ENCODE measurements around the gene COL18A1. TPM values are rescaled to one million over a fixed set of nuclear protein-coding genes. Genes with fewer than 3 reads are reported as not detected.
A peak's percentile ranks its signal among the peaks of the same experiment; 100 is the strongest.

COL18A1 gene
- polyA plus RNA-seq, 1 donor (not counting 4 experiments of a cell fraction or from before 2014, with no cell fraction given), result 13.0 TPM

DNA sequence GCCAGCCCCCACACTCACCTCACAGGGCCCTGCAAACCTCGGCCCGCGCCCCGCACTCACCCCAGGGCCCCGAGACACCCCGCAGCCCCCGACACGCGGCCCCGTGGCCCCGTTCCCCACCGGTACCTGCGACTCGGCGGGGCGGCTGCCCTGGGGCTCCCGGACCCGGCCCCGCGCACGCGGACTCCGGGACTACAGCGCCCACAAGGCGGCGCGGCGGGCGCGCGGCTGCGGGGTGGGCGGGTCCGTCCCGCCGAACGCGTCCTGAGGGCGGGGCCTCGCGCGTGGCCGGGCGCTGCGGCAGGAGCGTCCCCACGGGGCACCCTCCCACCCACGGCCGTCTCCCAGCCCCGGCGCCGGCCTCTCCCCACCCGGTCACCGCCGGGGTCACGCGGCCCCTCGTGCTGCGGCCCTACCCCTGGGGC, 137.3 kb downstream of the COL18A1 start, which contains the start of gene SLC19A1:
TSS of gene SLC19A1 (minus strand) at position 199 of the 425 bp plus-strand sequence. CDS start 4,481 bp downstream, outside the sequence.
- Histone ChIP-seq H2AFZ (ENCODE audit: control insufficient read depth, low read length) (peak within 1 kb of the TSS; percentile 24), H3K4me3 (ENCODE audit: control insufficient read depth in 2 of 3, extremely low read depth in 1 of 3, insufficient read depth in 2 of 3, low read depth in 1 of 3, low read length in 3 of 3) (peak within 1 kb of the TSS; percentile 47 to 66 (median 51)), H3K4me2 (ENCODE audit: control insufficient read depth, extremely low read depth, insufficient read depth, low read depth, low read length) (peak within 1 kb of the TSS; percentile 80), H3K4me1 (ENCODE audit: control insufficient read depth, extremely low read depth, insufficient read depth, low read length) (peaks cover 10% of the 10 kb centered on the region), H3K27ac (ENCODE audit: control insufficient read depth, insufficient read depth, low read length) (no peak within 1 kb of the TSS), H3K9ac (ENCODE audit: control insufficient read depth, extremely low read depth, insufficient read depth, low read length) (peak within 1 kb of the TSS; percentile 71), H3K9me1 (ENCODE audit: control insufficient read depth, extremely low read depth, insufficient read depth, low read length) (no peaks in the 10 kb centered on the region), H3K9me3 (ENCODE audit: control insufficient read depth, low read depth, low read length) (no peaks in the 10 kb centered on the region), H3K79me2 (ENCODE audit: control insufficient read depth, insufficient read depth, low read length) (peaks cover 3% of the 10 kb centered on the region), H4K20me1 (ENCODE audit: control insufficient read depth, extremely low read depth, insufficient read depth, low read length) (no peaks in the 10 kb centered on the region), H3K36me3 (ENCODE audit: control insufficient read depth in 2 of 2, extremely low read depth in 1 of 2, insufficient read depth in 2 of 2, low read length in 2 of 2) (peaks cover 0 to 4% of the 10 kb centered on the region in 2 experiments), H3K27me3 (ENCODE audit: control insufficient read depth, extremely low read depth, insufficient read depth, low read length) (no peaks in the 10 kb centered on the region)
- FAIRE-seq (no peak), DNase-seq (ENCODE audit: low read depth, low spot score) (no peak)
- dilution Hi-C loops (cut with MboI; ENCODE audit: extremely low pct_ligation_motif_present, low sequenced_read_pairs), result no loop called here
- TF ChIP-seq, protein P1, sequence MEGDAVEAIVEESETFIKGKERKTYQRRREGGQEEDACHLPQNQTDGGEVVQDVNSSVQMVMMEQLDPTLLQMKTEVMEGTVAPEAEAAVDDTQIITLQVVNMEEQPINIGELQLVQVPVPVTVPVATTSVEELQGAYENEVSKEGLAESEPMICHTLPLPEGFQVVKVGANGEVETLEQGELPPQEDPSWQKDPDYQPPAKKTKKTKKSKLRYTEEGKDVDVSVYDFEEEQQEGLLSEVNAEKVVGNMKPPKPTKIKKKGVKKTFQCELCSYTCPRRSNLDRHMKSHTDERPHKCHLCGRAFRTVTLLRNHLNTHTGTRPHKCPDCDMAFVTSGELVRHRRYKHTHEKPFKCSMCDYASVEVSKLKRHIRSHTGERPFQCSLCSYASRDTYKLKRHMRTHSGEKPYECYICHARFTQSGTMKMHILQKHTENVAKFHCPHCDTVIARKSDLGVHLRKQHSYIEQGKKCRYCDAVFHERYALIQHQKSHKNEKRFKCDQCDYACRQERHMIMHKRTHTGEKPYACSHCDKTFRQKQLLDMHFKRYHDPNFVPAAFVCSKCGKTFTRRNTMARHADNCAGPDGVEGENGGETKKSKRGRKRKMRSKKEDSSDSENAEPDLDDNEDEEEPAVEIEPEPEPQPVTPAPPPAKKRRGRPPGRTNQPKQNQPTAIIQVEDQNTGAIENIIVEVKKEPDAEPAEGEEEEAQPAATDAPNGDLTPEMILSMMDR (optimal IDR thresholded peaks at IDR 0.05 in 1 of 3, IDR thresholded peaks at IDR 0.05 in 1 of 3, conservative IDR thresholded peaks at IDR 0.05 in 1 of 3; ENCODE audit: extremely low read depth in 1 of 3, insufficient read depth in 2 of 3, low read length in 3 of 3), result peak in 2 of 3 experiments; percentile 21 to 30
- TF ChIP-seq EZH2 (IDR thresholded peaks at IDR 0.05; ENCODE audit: low read length), result no peak

DNA sequence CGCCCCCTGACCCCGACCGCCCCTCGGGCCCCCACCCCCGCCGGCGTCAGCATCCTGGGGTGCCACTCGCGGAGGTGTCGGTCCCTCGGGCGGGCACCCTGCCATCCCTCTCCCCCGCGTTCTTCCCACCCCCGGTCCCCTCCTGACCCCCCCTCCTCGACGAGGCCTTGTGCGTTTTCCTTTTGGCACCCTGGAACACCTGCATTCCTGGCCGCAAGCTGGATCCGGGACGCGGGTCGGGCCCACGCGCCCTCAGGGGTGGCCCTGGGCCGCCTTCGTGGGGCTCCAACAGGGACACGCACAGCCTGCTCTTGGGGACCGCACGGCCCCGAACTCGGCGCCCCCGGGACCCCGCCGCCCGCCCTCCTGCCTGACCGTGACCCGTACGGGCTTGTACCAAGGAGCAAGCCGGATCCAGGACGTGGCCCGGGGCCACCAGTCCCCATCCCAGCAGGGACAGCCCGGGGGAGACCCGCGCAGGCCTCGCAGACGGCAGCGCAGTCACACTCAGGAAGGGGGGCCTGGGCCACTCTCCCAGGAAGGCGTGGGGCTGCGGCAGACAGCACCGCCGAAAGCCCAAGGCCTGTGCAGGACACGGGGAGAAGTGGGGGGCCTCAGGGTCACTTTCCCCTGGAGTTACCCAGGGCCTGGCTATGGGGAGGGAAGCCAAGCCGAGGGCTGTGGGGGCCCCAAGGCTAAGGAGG, 137.9 kb downstream of the COL18A1 start:
- H3K9me1 ChIP-seq (ENCODE audit: control insufficient read depth, extremely low read depth, insufficient read depth, low read length), result no peaks in the 10 kb centered on the region
- FAIRE-seq (no peak), DNase-seq (ENCODE audit: low read depth, low spot score) (no peak)
- H3K4me1 ChIP-seq (ENCODE audit: control insufficient read depth, extremely low read depth, insufficient read depth, low read length), result peaks cover 10% of the 10 kb centered on the region
- no peak for TF ChIP-seq EZH2 (IDR thresholded peaks at IDR 0.05; ENCODE audit: low read length)
- TF ChIP-seq, protein P1 (optimal IDR thresholded peaks at IDR 0.05 in 1 of 3, IDR thresholded peaks at IDR 0.05 in 1 of 3, conservative IDR thresholded peaks at IDR 0.05 in 1 of 3; ENCODE audit: extremely low read depth in 1 of 3, insufficient read depth in 2 of 3, low read length in 3 of 3), result no peak
- no peaks in the 10 kb centered on the region for H3K9me3 ChIP-seq (ENCODE audit: control insufficient read depth, low read depth, low read length)
- H3K27ac ChIP-seq (ENCODE audit: control insufficient read depth, insufficient read depth, low read length), result no peak overlapping the region
- H3K27me3 ChIP-seq (ENCODE audit: control insufficient read depth, extremely low read depth, insufficient read depth, low read length), result no peaks in the 10 kb centered on the region
- H4K20me1 ChIP-seq (ENCODE audit: control insufficient read depth, extremely low read depth, insufficient read depth, low read length), result no peaks in the 10 kb centered on the region
- H3K4me2 ChIP-seq (ENCODE audit: control insufficient read depth, extremely low read depth, insufficient read depth, low read depth, low read length), result peak overlapping the region; percentile 51
- H3K4me3 ChIP-seq (ENCODE audit: control insufficient read depth in 2 of 3, extremely low read depth in 1 of 3, insufficient read depth in 2 of 3, low read depth in 1 of 3, low read length in 3 of 3), result peak overlapping the region; percentile 13 to 51 (median 47)
- peaks cover 3% of the 10 kb centered on the region for H3K79me2 ChIP-seq (ENCODE audit: control insufficient read depth, insufficient read depth, low read length)
- no peak overlapping the region for H2AFZ ChIP-seq (ENCODE audit: control insufficient read depth, low read length)
- peaks cover 0 to 4% of the 10 kb centered on the region in 2 experiments for H3K36me3 ChIP-seq (ENCODE audit: control insufficient read depth in 2 of 2, extremely low read depth in 1 of 2, insufficient read depth in 2 of 2, low read length in 2 of 2)
- dilution Hi-C loops (cut with MboI; ENCODE audit: extremely low pct_ligation_motif_present, low sequenced_read_pairs), result no loop called here
- H3K9ac ChIP-seq (ENCODE audit: control insufficient read depth, extremely low read depth, insufficient read depth, low read length), result no peak overlapping the region

All from keratinocyte (primary cell).